B cell (primary cell): Measurements from ENCODE around the gene PRKCG. TPM values are rescaled to one million over a fixed set of nuclear protein-coding genes. Genes with fewer than 3 reads are reported as not detected.

Experiments
- ATAC-seq: fragments of 200-7000 bp; cut with Tn5 transposase; one replicate; pipeline ENCODE4 v1.10.0; 2021; ENCODE audit warnings: low read depth, mild to moderate bottlenecking, moderate number of reproducible peaks, moderate library complexity
- CTCF ChIA-PET: fragments of 350-600 bp; sonication (Branson Sonifier 250); formaldehyde crosslinking; loops from one replicate; lab custom pipeline; 2021; ENCODE audit warnings: antibody characterized with exemption, inconsistent platforms; lab: Charles Lee
- POLR2A ChIA-PET: fragments of 350-600 bp; sonication (Branson Sonifier 250); formaldehyde crosslinking; loops from one replicate; lab custom pipeline; 2021; ENCODE audit warnings: antibody characterized with exemption; lab: Charles Lee
- DNase-seq: peaks from one replicate; pipeline ENCODE4 v3.0.0; 2013
- H2AFZ ChIP-seq: 2 replicates; pipeline ENCODE4 v1.6.1; 2012; ENCODE audit warnings: mild to moderate bottlenecking, low read depth, low read length; ENCODE audit not compliant: insufficient read depth, poor library complexity, severe bottlenecking
- H3K27ac ChIP-seq, 2 donors: 1 replicate in 1 of 2; 2 replicates in 1 of 2; pipeline ENCODE4 v1.5.1; 2012 to 2013; ENCODE audit warnings: low read length in 2 of 2, mild to moderate bottlenecking in 2 of 2, moderate library complexity in 1 of 2
- H3K27me3 ChIP-seq, 4 experiments: fragments of 200-600 bp in 1 of 4; sonication (generic) in 1 of 4; replicated peaks in 1 of 4; 1 replicate in 2 of 4; 2 replicates in 2 of 4; pipeline versions ENCODE4 v1.6.1 to v1.7.0; 2013 to 2016; ENCODE audit warnings: low read length in 3 of 4, mild to moderate bottlenecking in 2 of 4, mixed read lengths in 1 of 4, moderate library complexity in 1 of 4; ENCODE audit not compliant: insufficient read depth in 4 of 4, control insufficient read depth in 3 of 4; ENCODE audit errors: control extremely low read depth in 1 of 4
- H3K36me3 ChIP-seq, 2 experiments: replicated peaks in 1 of 2; 1 replicate in 1 of 2; 2 replicates in 1 of 2; pipeline versions ENCODE4 v1.6.1 to v1.7.1; 2013; ENCODE audit warnings: low read length in 1 of 2; ENCODE audit not compliant: insufficient read depth in 2 of 2, control insufficient read depth in 1 of 2; ENCODE audit errors: control extremely low read depth in 1 of 2, extremely low read depth in 1 of 2
- H3K4me1 ChIP-seq, 2 donors: fragments of 200-600 bp in 1 of 2; sonication (generic) in 1 of 2; 1 replicate in 1 of 2; 2 replicates in 1 of 2; pipeline versions ENCODE4 v1.5.1 to v1.6.1; 2013 to 2017; ENCODE audit warnings: low read length in 2 of 2; ENCODE audit not compliant: control insufficient read depth in 2 of 2, insufficient read depth in 2 of 2
- H3K4me2 ChIP-seq: replicated peaks from 2 replicates; pipeline ENCODE3; 2012; ENCODE audit warnings: mild to moderate bottlenecking, low read depth, low read length; ENCODE audit not compliant: poor library complexity, severe bottlenecking
- H3K4me3 ChIP-seq, 5 experiments: fragments of 200-600 bp in 1 of 5; sonication (generic) in 1 of 5; 1 replicate in 3 of 5; 2 replicates in 2 of 5; pipeline versions ENCODE4 v1.5.1 to v1.7.0; 2011 to 2016; ENCODE audit warnings: low read length in 4 of 5, mild to moderate bottlenecking in 4 of 5, low read depth in 2 of 5, control low read depth in 1 of 5, moderate library complexity in 1 of 5; ENCODE audit not compliant: insufficient read depth in 1 of 5; ENCODE audit errors: control extremely low read depth in 1 of 5, extremely low read depth in 1 of 5
- H3K79me2 ChIP-seq: fragments of 200-600 bp; sonication (generic); one replicate; pipeline ENCODE4 v1.6.0; 2016; ENCODE audit warnings: low read length; ENCODE audit not compliant: control insufficient read depth, insufficient read depth
- H3K9ac ChIP-seq: fragments of 200-600 bp; sonication (generic); 2 replicates; pipeline ENCODE4 v1.6.1; 2017; ENCODE audit warnings: mild to moderate bottlenecking, low read length, moderate library complexity
- H3K9me3 ChIP-seq, 3 donors: one replicate each; pipeline versions ENCODE4 v1.6.1 to v1.7.1; 2013; ENCODE audit warnings: low read length in 2 of 3; ENCODE audit not compliant: control insufficient read depth in 2 of 3, insufficient read depth in 1 of 3; ENCODE audit errors: control extremely low read depth in 1 of 3
- H4K20me1 ChIP-seq: 2 replicates; pipeline ENCODE4 v1.6.0; 2012; ENCODE audit warnings: mild to moderate bottlenecking, low read length; ENCODE audit not compliant: insufficient read depth, control insufficient read depth, poor library complexity, severe bottlenecking
- H3K27ac Mint-ChIP-seq: one replicate; pipeline ENCODE4 v1.8.0; 2021; ENCODE audit warnings: mixed read lengths
- H3K27me3 Mint-ChIP-seq: one replicate; pipeline ENCODE4 v1.8.0; 2021; ENCODE audit warnings: mixed read lengths
- H3K4me1 Mint-ChIP-seq: one replicate; pipeline ENCODE4 v1.8.0; 2021; ENCODE audit warnings: mixed read lengths
- H3K4me3 Mint-ChIP-seq: one replicate; pipeline ENCODE4 v1.8.0; 2021; ENCODE audit warnings: mixed read lengths
- H3K9me3 Mint-ChIP-seq: one replicate; pipeline ENCODE4 v1.8.0; 2022; ENCODE audit warnings: mixed read lengths; ENCODE audit not compliant: insufficient read depth
- CTCF ChIP-seq: fragments of 200-600 bp; IDR thresholded peaks from one replicate; pipeline ENCODE4 v1.8.0; 2022; ENCODE audit warnings: antibody characterized with exemption, mild to moderate bottlenecking
- EZH2 ChIP-seq: IDR thresholded peaks from 2 replicates; pipeline ENCODE4 v1.6.1; 2012; ENCODE audit warnings: borderline replicate concordance, low read depth, mild to moderate bottlenecking, moderate library complexity, low read length; ENCODE audit not compliant: insufficient read depth, poor library complexity, severe bottlenecking
- WGBS: methylation state at CpG from one replicate; pipeline ENCODE4 v1.1.5; 2013; ENCODE audit warnings: missing lambda C conversion rate; ENCODE audit not compliant: insufficient coverage; 5-methylcytosine and 5-hydroxymethylcytosine counted together
- intact Hi-C: fragments of 100-400 bp; cut with micrococcal nuclease; formaldehyde crosslinking; loops from one replicate; pipeline ENCODE4 v1.10.0; 2022
- polyA plus RNA-seq: library from polyadenylated mRNA; depleted of rRNA; stranded (reverse); fragments of >200 nt; gene quantifications from 2 replicates; pipeline ENCODE4 v1.2.3, GENCODE V29; 2012
- total RNA-seq, 2 donors: library from RNA; stranded (reverse); fragments of 120-200 nt in 1 of 2; gene quantifications; 1 replicate in 1 of 2; 2 replicates in 1 of 2; pipeline versions ENCODE4 v1.2.3 to v1.2.4, GENCODE V29; 2013 to 2022

PRKCG gene
- total and polyA plus RNA-seq, 2 donors (not counting 1 experiment from before 2014, with no cell fraction given), result 0.31 TPM; not detected in 1

- Histone ChIP-seq H3K27ac (no peak overlapping the region), H3K9ac (no peak overlapping the region), H2AFZ (no peak overlapping the region), H3K79me2 (no peaks in the 10 kb centered on the region), H3K9me3 (peaks cover 0 to 15% (median 0%) of the 10 kb centered on the region in 3 donors), H3K27me3 (peaks cover 0 to 59% (median 43%) of the 10 kb centered on the region in 4 experiments), H3K36me3 (no peaks in the 10 kb centered on the region), H3K4me3 (no peak overlapping the region), H3K4me2 (peak overlapping the region; percentile 86), H4K20me1 (no peaks in the 10 kb centered on the region), H3K4me1 (peaks cover 40 to 56% of the 10 kb centered on the region in 2 donors)
- TF ChIP-seq EZH2 (no peak), CTCF (no peak)
- intact Hi-C loops, result loop anchor here (5.0 kb wide), 1 partner anchor 41 kb away; no protein-coding TSS in a partner anchor
- H3K4me3 Mint-ChIP-seq, result peak overlapping the region; percentile 38
- no peaks in the 10 kb centered on the region for H3K9me3 Mint-ChIP-seq
- H3K27me3 Mint-ChIP-seq, result peaks cover 25% of the 10 kb centered on the region
- ATAC-seq, result no peak
- CTCF ChIA-PET, result interaction anchor here (1.4 to 1.7 kb wide), 2 partner anchors 11 to 459 kb away, joined by 3 to 7 read pairs; no protein-coding TSS in a partner anchor
- DNase-seq, result no peak
- H3K27ac Mint-ChIP-seq, result no peak overlapping the region
- H3K4me1 Mint-ChIP-seq, result peaks cover 18% of the 10 kb centered on the region
- POLR2A ChIA-PET, result no interaction called here
- 31% methylated on average over 11 of the region's 11 CpGs for WGBS
These were observed 1.7 kb downstream of the PRKCG start for GRCh38 chr19:53883741-53884140.

GRCh38 chr19:53884256-53884655 is 2.3 kb downstream of the PRKCG start:
- intact Hi-C loops, result loop anchor here (5.0 kb wide), 1 partner anchor 42 kb away; no protein-coding TSS in a partner anchor
- DNase-seq (no peak), ATAC-seq (no peak)
- peaks cover 0 to 10% (median 0%) of the 10 kb centered on the region in 3 donors for H3K9me3 ChIP-seq
- Mint-ChIP-seq H3K4me3 (no peak overlapping the region), H3K27me3 (peaks cover 21% of the 10 kb centered on the region), H3K4me1 (peaks cover 13% of the 10 kb centered on the region), H3K27ac (no peak overlapping the region), H3K9me3 (no peaks in the 10 kb centered on the region)
- no peak for TF ChIP-seq EZH2
- TF ChIP-seq CTCF, result no peak
- POLR2A ChIA-PET, result no interaction called here
- no peaks in the 10 kb centered on the region for H4K20me1 ChIP-seq
- no peak overlapping the region for H3K27ac ChIP-seq
- no peak overlapping the region for H3K9ac ChIP-seq
- CTCF ChIA-PET, result interaction anchor here (1.4 to 1.7 kb wide), 2 partner anchors 12 to 459 kb away, joined by 3 to 7 read pairs; no protein-coding TSS in a partner anchor
- peaks cover 0 to 53% (median 40%) of the 10 kb centered on the region in 4 experiments for H3K27me3 ChIP-seq
- no peaks in the 10 kb centered on the region for H3K36me3 ChIP-seq
- no peaks in the 10 kb centered on the region for H3K79me2 ChIP-seq
- H2AFZ ChIP-seq, result no peak overlapping the region
- 59% methylated on average over 7 of the region's 12 CpGs for WGBS
- no peak overlapping the region for H3K4me3 ChIP-seq
- H3K4me2 ChIP-seq, result no peak overlapping the region
- peaks cover 35 to 51% of the 10 kb centered on the region in 2 donors for H3K4me1 ChIP-seq
